Stimulated activated naive CD8-positive, alpha-beta T cell treated with anti-CD3 and anti-CD28 coated beads, Interleukin-15, amount 100 ng/mL, for 72 hours (primary cell): Measurements from ENCODE around the gene DNAJC5.

Experiments
- ATAC-seq: fragments of 150-1000 bp; cut with Tn5 transposase; 2 replicates; pipeline ENCODE4 v1.10.0; 2021; ENCODE audit warnings: mild to moderate bottlenecking, moderate library complexity
- DNase-seq, 2 donors: peaks; one replicate each; pipeline ENCODE4 v3.0.0; 2021 to 2022
- H3K27ac Mint-ChIP-seq, 2 donors: one replicate each; pipeline ENCODE4 v1.8.0; 2022; ENCODE audit warnings: mild to moderate bottlenecking in 2 of 2, mixed read lengths in 2 of 2, moderate library complexity in 2 of 2
- H3K27me3 Mint-ChIP-seq: one replicate; pipeline ENCODE4 v1.8.0; 2022; ENCODE audit warnings: mixed read lengths
- H3K4me1 Mint-ChIP-seq: one replicate; pipeline ENCODE4 v1.8.0; 2022; ENCODE audit warnings: mild to moderate bottlenecking, mixed read lengths
- H3K4me3 Mint-ChIP-seq, 2 donors: one replicate each; pipeline ENCODE4 v1.8.0; 2022; ENCODE audit warnings: mild to moderate bottlenecking in 2 of 2, mixed read lengths in 2 of 2, moderate library complexity in 1 of 2
- H3K9me3 Mint-ChIP-seq, 2 donors: one replicate each; pipeline ENCODE4 v1.8.0; 2022; ENCODE audit warnings: mixed read lengths in 2 of 2

The DNAJC5 gene

GRCh38 chr20:63889241-63890200 is 5.4 kb upstream of the DNAJC5 start:
- no peak for DNase-seq
- Mint-ChIP-seq H3K4me1 (peaks cover 24% of the 10 kb centered on the region), H3K4me3 (no peak overlapping the region), H3K9me3 (no peaks in the 10 kb centered on the region), H3K27ac (no peak overlapping the region), H3K27me3 (no peaks in the 10 kb centered on the region)
- ATAC-seq: no peak

- no peak for ATAC-seq
- no peak overlapping the region for H3K4me3 Mint-ChIP-seq
- no peak for DNase-seq
- H3K9me3 Mint-ChIP-seq: no peaks in the 10 kb centered on the region
- no peak overlapping the region for H3K27ac Mint-ChIP-seq
- H3K27me3 Mint-ChIP-seq: no peaks in the 10 kb centered on the region
- H3K4me1 Mint-ChIP-seq: peaks cover 19% of the 10 kb centered on the region
Observed at GRCh38 chr20:63890201-63890576, 4.7 kb upstream of the DNAJC5 start.

- H3K4me3 Mint-ChIP-seq: no peak overlapping the region
- H3K27ac Mint-ChIP-seq: no peak overlapping the region
- peaks cover 15% of the 10 kb centered on the region for H3K4me1 Mint-ChIP-seq
- DNase-seq (no peak), ATAC-seq (no peak)
- H3K9me3 Mint-ChIP-seq: no peaks in the 10 kb centered on the region
- H3K27me3 Mint-ChIP-seq: no peaks in the 10 kb centered on the region
Observed at GRCh38 chr20:63890616-63891015, 4.3 kb upstream of the DNAJC5 start.

GRCh38 chr20:63891061-63892002 is 3.6 kb upstream of the DNAJC5 start:
- peaks cover 14% of the 10 kb centered on the region for H3K4me1 Mint-ChIP-seq
- ATAC-seq (no peak), DNase-seq (no peak)
- no peak overlapping the region for H3K27ac Mint-ChIP-seq
- H3K9me3 Mint-ChIP-seq: no peaks in the 10 kb centered on the region
- H3K27me3 Mint-ChIP-seq: no peaks in the 10 kb centered on the region
- H3K4me3 Mint-ChIP-seq: no peak overlapping the region

- Mint-ChIP-seq H3K27ac (no peak overlapping the region), H3K4me1 (peaks cover 24% of the 10 kb centered on the region), H3K27me3 (no peaks in the 10 kb centered on the region), H3K4me3 (no peak overlapping the region), H3K9me3 (no peaks in the 10 kb centered on the region)
- ATAC-seq (no peak), DNase-seq (no peak)
Observed at GRCh38 chr20:63892402-63892801, 2.5 kb upstream of the DNAJC5 start.

- Mint-ChIP-seq H3K27ac (peak overlapping the region; percentile 18 to 61), H3K4me3 (peak overlapping the region; percentile 70 to 75)
Observed at GRCh38 chr20:63893999-63894357, 948 bp upstream of the DNAJC5 start.

DNA sequence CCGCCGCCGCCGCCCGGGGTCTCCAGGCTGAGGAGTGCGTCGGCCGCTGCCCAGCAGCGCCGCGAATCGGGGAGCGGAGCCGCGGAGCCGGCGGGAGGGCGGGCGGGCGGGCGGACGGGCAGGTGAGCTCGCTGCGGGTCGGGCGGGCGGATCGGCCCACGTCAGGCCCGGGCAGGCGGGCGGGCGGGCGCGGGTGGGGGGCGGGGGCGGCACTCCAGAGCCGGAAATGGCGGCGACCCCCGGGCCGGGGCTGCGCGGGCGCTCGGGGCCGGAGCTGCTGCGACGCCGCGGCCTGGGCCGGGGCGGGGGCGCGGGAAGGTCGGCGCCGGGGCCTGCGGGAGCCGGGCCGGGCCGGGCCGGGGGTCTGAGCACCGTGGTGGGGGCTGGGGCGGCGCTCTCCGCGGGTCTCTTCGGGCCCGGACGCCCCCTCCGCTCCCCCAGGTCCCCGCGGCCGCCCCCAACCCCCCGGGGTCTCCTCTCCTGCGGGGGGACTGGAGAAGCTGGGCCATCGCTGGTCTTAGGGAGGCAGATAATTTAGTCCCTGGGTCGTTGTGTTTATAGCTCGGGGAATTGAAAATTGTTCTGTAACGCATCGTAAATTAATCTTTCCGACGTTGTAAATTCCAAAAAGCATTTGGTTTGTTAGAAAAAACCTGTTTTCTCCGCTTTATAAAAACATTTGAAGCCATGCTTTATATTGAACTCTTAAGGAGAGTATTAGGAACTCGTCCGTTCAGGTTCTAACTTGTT is 451 bp downstream of the DNAJC5 start:
- ATAC-seq (no peak), DNase-seq (no peak)
- peak overlapping the region; percentile 87 to 92 for H3K4me3 Mint-ChIP-seq

More at GRCh38 chr20:63893999-63894357, 948 bp upstream of the DNAJC5 start:
- DNase-seq: no peak
- H3K27me3 Mint-ChIP-seq: no peaks in the 10 kb centered on the region
- ATAC-seq: no peak
- peaks cover 40% of the 10 kb centered on the region for H3K4me1 Mint-ChIP-seq
- H3K9me3 Mint-ChIP-seq: no peaks in the 10 kb centered on the region

DNA sequence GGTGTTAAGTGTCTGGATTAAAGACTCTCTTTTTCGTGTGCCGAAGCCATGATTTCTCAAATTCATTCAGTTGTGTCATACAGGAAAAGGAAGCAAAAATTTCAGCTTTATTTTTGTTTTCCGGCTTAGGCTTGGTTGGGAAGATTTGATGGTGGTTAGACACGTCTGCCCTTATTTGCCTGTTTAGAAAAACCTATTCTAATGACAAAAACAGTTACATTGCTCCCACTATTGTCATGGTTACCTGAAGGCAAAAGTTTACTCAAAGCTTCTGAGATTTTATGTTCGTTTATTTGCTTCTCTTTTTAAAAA is 982 bp downstream of the DNAJC5 start:
- Mint-ChIP-seq H3K27me3 (no peaks in the 10 kb centered on the region), H3K9me3 (no peaks in the 10 kb centered on the region), H3K4me1 (peaks cover 49% of the 10 kb centered on the region), H3K4me3 (peak overlapping the region; percentile 87 to 92), H3K27ac (peak overlapping the region; percentile 92 to 95)
- no peak for DNase-seq
- no peak for ATAC-seq

More for the DNA sequence above, 451 bp downstream of the DNAJC5 start:
- Mint-ChIP-seq H3K4me1 (peaks cover 46% of the 10 kb centered on the region), H3K27ac (peak overlapping the region; percentile 92 to 95), H3K27me3 (no peaks in the 10 kb centered on the region), H3K9me3 (no peaks in the 10 kb centered on the region)

GRCh38 chr20:63896264-63897105 is 1.6 kb downstream of the DNAJC5 start:
- DNase-seq: peak in 1 of 2 donors; percentile 34
- peak overlapping the region; percentile 92 to 95 for H3K27ac Mint-ChIP-seq
- H3K4me3 Mint-ChIP-seq: peak overlapping the region; percentile 87 to 92
- no peaks in the 10 kb centered on the region for H3K27me3 Mint-ChIP-seq
- H3K4me1 Mint-ChIP-seq: peaks cover 55% of the 10 kb centered on the region
- peak; percentile 36 for ATAC-seq
- no peaks in the 10 kb centered on the region for H3K9me3 Mint-ChIP-seq

DNA sequence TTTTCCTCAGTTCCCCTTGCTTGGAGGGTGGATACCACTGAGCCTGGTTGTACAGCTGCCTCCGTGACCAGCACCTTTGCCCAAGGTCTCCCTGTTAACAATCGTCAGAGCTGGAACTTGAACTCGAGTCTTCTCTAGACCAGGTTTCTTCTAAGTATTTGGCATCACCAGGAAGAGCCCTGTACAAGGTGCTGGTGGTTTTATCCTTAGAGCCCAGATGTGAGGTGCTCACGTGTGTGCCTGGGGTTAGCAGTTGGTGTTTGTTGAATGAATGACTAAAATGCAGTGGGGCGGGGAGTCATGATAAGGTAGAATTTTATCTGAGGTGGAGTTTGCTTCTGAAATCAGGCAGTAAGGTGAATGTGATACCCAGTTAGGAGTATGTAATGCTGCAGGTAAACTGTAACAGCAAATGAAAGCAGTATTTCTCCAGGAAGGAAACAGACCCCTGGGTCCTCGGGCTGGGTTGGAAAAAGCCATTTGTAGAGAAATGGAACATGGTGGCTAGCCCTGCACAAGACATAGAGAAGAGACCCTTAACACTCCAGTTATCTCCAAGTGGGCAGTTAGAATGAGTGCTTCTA is 3.1 kb downstream of the DNAJC5 start:
- peaks cover 70% of the 10 kb centered on the region for H3K4me1 Mint-ChIP-seq

DNA sequence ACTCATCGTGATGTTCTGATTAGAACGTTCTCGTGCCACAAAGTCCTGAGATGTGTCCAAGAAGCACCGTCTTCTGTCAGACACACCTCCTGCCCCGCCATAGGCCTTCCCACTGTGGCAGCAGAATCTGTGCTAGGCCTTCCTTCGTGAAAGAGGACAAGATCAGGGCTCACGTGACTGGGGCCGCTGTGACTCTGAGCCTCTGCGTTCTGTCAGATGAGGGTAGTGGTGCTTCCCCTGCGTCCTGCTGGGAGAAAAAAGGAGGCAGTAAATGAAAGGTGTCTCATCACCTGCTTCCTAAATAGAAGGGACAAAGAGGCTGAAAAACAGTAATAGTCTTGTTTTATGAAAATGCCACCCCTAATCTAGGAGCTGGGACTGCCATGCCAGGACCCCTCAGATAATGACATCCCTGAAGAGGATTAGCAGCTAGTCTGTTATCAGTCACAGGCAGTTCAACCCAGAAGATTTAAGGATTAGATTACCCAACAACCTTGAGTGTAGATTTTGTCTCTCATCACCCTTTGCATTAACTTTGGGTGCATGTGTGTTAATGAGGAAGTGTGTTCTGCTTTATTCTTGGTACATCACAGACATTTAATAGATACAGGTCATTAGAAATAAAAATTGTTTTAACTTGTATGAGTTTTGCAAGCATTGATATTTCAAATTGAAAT is 4.1 kb downstream of the DNAJC5 start:
- DNase-seq (no peak), ATAC-seq (no peak)
- no peak overlapping the region for H3K4me3 Mint-ChIP-seq
- no peaks in the 10 kb centered on the region for H3K27me3 Mint-ChIP-seq
- H3K27ac Mint-ChIP-seq: no peak overlapping the region
- no peaks in the 10 kb centered on the region for H3K9me3 Mint-ChIP-seq
- H3K4me1 Mint-ChIP-seq: peaks cover 74% of the 10 kb centered on the region

More for the DNA sequence above, 3.1 kb downstream of the DNAJC5 start:
- Mint-ChIP-seq H3K4me3 (no peak overlapping the region), H3K9me3 (no peaks in the 10 kb centered on the region), H3K27ac (no peak overlapping the region), H3K27me3 (no peaks in the 10 kb centered on the region)
- DNase-seq: no peak
- no peak for ATAC-seq

DNA sequence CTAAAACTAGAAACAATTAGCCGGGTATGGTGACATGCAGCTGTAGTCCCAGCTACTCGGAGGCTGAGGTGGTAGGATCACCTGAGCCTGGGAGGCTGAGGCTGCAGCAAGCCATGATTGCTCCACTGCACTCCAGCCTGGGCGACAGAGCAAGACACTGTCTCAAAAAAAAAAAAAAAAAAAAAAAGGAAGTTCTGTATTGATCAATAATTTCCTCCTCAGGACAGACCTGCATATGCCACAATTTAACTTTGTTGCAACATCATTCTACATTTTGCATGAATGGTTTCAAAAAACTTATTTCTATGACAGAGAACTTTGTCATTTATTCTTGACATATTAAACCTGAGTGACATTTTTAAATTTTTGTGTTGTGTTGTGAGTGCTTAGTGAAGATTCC is 5.5 kb downstream of the DNAJC5 start:
- Mint-ChIP-seq H3K27me3 (no peaks in the 10 kb centered on the region), H3K27ac (no peak overlapping the region), H3K9me3 (no peaks in the 10 kb centered on the region), H3K4me3 (no peak overlapping the region), H3K4me1 (peaks cover 71% of the 10 kb centered on the region)
- ATAC-seq (no peak), DNase-seq (no peak)

DNA sequence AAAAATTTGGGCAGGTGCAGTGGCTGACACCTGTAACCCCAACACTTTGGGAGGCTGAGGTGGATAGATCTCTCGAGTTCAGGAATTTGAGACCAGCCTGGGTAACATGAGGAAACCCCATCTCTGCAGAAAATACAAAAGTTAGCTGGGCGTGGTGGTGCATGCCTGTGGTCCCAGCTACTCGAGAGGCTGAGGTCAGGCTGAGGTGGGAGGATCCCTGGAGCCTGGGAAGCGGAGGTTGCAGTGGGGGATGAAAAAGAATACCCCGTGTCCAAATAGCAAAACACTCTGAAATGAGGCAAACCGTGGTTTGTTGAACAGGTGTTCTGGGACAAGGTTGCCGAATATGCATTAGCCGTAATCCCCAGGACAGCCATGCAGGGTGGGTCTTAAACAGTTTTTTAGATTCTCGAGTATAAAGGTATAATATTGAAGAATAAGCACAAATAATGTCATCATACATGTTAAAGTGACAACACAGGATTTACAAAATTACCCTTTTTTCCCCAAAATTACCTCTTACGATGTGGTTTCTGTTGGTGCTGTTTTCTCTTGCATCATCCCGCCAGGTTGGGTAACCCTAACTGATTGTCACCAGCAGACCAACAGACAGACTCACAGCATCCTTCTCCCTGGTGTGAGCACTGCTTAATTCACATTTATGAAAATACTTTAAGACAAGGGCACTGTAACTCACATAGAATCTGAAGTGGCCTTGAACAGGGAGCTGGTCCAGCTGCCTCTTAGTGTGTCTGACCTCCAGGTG is 9.1 kb downstream of the DNAJC5 start:
- DNase-seq (no peak), ATAC-seq (peak; percentile 37)
- Mint-ChIP-seq H3K4me3 (no peak overlapping the region), H3K9me3 (no peaks in the 10 kb centered on the region), H3K27me3 (no peaks in the 10 kb centered on the region), H3K4me1 (peaks cover 51% of the 10 kb centered on the region), H3K27ac (peak overlapping the region in 1 of 2 donors; percentile 74)
